K562 (cell line): ENCODE results near the gene CDR2L. TPM values are rescaled to one million over a fixed set of nuclear protein-coding genes. Genes with fewer than 3 reads are reported as not detected.

ENCODE experiments used
- ATF2 ChIP-seq: sonication (generic); formaldehyde crosslinking; IDR thresholded peaks from 2 replicates; pipeline ENCODE4 v1.8.1; 2022; ENCODE audit warnings: missing genetic modification reagents
- BDP1 ChIP-seq: IDR thresholded peaks from 3 replicates; pipeline ENCODE4 v1.6.1; 2011; ENCODE audit not compliant: insufficient read length, insufficient read depth
- CHD1 ChIP-seq: fragments of 200-600 bp; sonication (generic); IDR thresholded peaks from one replicate; pipeline ENCODE4 v1.6.1; 2012; ENCODE audit warnings: mild to moderate bottlenecking, moderate library complexity, low read length, inconsistent platforms
- E2F5 ChIP-seq: sonication (generic); formaldehyde crosslinking; IDR thresholded peaks from 2 replicates; pipeline ENCODE4 v1.8.0; 2022; ENCODE audit warnings: mild to moderate bottlenecking, missing genetic modification reagents
- GATA2 ChIP-seq: sonication (generic); formaldehyde crosslinking; IDR thresholded peaks from 2 replicates; pipeline ENCODE4 v1.4.0; 2020; ENCODE audit warnings: mild to moderate bottlenecking, missing genetic modification reagents
- IRF2 ChIP-seq: sonication (generic); formaldehyde crosslinking; IDR thresholded peaks from 2 replicates; pipeline ENCODE4 v1.8.1; 2022; ENCODE audit warnings: mild to moderate bottlenecking, missing genetic modification reagents
- KHSRP ChIP-seq: fragments of 450-650 bp; IDR thresholded peaks from 2 replicates; pipeline ENCODE4 v1.6.1; 2017
- MCM5 ChIP-seq: fragments of 450-650 bp; IDR thresholded peaks from 2 replicates; pipeline ENCODE4 v1.6.1; 2016; ENCODE audit warnings: low read depth
- PYGO2 ChIP-seq: fragments of 450-650 bp; IDR thresholded peaks from 2 replicates; pipeline ENCODE4 v1.6.1; 2016; ENCODE audit warnings: mild to moderate bottlenecking, missing genetic modification characterization, moderate library complexity, missing compliant biosample characterization
- SMC3 ChIP-seq: conservative IDR thresholded peaks from 2 replicates; pipeline ENCODE4 v1.6.1; 2011; ENCODE audit warnings: low read depth, low read length, improper control_type of control experiment; ENCODE audit not compliant: insufficient read depth
- TCF7 ChIP-seq: sonication (generic); IDR thresholded peaks from 2 replicates; pipeline ENCODE4 v1.6.1; 2016; ENCODE audit warnings: antibody characterized with exemption, borderline replicate concordance
- TSC22D4 ChIP-seq: fragments of 450-650 bp; IDR thresholded peaks from 2 replicates; pipeline ENCODE4 v1.6.1; 2016; ENCODE audit warnings: missing genetic modification characterization, missing biosample characterization, control low read depth
- ZC3H4 ChIP-seq: sonication (generic); formaldehyde crosslinking; IDR thresholded peaks from 2 replicates; pipeline ENCODE4 v1.9.0; 2021; ENCODE audit warnings: missing genetic modification reagents, borderline replicate concordance
- ZFP91 ChIP-seq: sonication (generic); formaldehyde crosslinking; IDR thresholded peaks from 2 replicates; pipeline ENCODE4 v1.8.0; 2022; ENCODE audit warnings: mild to moderate bottlenecking, missing genetic modification reagents
- ZNF197 ChIP-seq: fragments of 200-800 bp; sonication (Bioruptor generic); IDR thresholded peaks from 2 replicates; pipeline ENCODE4 v1.6.1; 2016; ENCODE audit warnings: low read depth, missing genetic modification characterization, missing compliant biosample characterization
- ZNF318 ChIP-seq, 2 experiments: fragments of 450-650 bp; IDR thresholded peaks; 2 replicates each; pipeline ENCODE4 v1.6.1; 2016; ENCODE audit warnings: mild to moderate bottlenecking in 2 of 2, borderline replicate concordance in 1 of 2, low read depth in 1 of 2, moderate library complexity in 1 of 2
- polyA plus RNA-seq, 8 experiments: library from polyadenylated mRNA; depleted of rRNA in 4 of 8; stranded (reverse) in 5 of 8; unstranded in 3 of 8; fragments of >200 nt; fragmentation: Nextera tagmentation in 2 of 8; fragmentation: Illumina TruSeq in 1 of 8; extraction: Ambion mirVana in 2 of 8; extraction: Trizol in 1 of 8; gene quantifications; 2 replicates each; pipeline versions ENCODE4 v1.2.1 to v1.2.3, GENCODE V29; 2011 to 2014; ENCODE audit warnings: inconsistent platforms in 1 of 8, missing spikeins in 1 of 8
- total RNA-seq, 7 experiments: library from RNA; depleted of rRNA in 6 of 7; stranded (reverse); fragments of >200 nt in 6 of 7; fragmentation: Illumina TruSeq in 2 of 7; extraction: Trizol in 2 of 7; gene quantifications; 2 replicates each; pipeline versions ENCODE4 v1.2.1 to v1.2.3, GENCODE V29; 2011 to 2021; ENCODE audit warnings: low replicate concordance in 1 of 7

Gene CDR2L
- total and polyA plus RNA-seq, 9 of the 15 experiments (the other 6 are each of a cell fraction or from before 2014, with no cell fraction given): 2.7 to 16.0 (median 7.3) TPM

GRCh38 chr17:74981979-74982662 is 5.3 kb upstream of the CDR2L start (continued):
- TF ChIP-seq TCF7 (no peak), MCM5 (no peak), SMC3 (peak; percentile 23; the same call in 1 of the 2 replicates), PYGO2 (tag) (no peak), ZFP91 (peak; percentile 61; the same call in 1 of the 2 replicates), ZNF197 (CRISPR knock-in tag) (no peak), E2F5 (CRISPR knock-in tag) (0 out of 2 replicates have a peak, but pooled peaks have one; percentile 31), ATF2 (CRISPR knock-in tag) (peak; percentile 51; the same call in 1 of the 2 replicates), GATA2 (CRISPR knock-in tag) (no peak), IRF2 (CRISPR knock-in tag) (no peak), ZNF318 (IDR thresholded peaks at IDR 0.05; ENCODE audit: borderline replicate concordance in 1 of 2, low read depth in 1 of 2) (0 out of 4 replicates have a peak, but pooled peaks of 1 of the 2 experiments have one; percentile 61), CHD1 (peak; percentile 41), BDP1 (no peak), KHSRP (no peak), TSC22D4 (no peak), ZC3H4 (CRISPR knock-in tag) (peak; percentile 82; the same call in 1 of the 2 replicates)
